ENCODE results near the gene LDLRAD4.

LDLRAD4 gene

DNA sequence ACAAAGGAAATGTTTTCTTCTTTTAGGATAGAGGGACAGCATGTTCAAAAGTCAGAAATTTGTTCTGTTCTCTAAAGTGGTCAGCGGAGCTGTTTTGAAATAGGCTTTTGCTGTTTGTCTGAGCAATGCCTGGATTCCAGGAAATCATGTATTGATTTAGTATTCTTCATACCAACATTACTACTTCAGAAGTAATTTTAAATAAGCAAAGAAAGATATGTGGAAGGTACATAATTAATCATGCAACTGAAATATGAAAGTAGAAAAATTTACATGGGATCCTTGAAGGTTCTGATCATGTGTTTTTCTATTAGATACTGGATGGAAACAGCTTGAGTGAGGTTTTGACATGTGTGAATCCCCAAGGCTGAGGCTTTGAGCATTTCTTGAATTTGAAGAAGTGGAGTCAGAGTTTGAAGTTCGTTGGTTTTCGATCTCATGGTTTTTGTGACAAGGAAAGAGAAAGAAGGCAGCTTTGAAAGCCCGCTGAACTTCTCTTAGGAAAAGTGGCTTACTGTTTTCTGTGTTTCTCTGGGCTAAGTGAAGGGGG, 220.0 kb downstream of the LDLRAD4 start:
- TF ChIP-seq, protein P1, sequence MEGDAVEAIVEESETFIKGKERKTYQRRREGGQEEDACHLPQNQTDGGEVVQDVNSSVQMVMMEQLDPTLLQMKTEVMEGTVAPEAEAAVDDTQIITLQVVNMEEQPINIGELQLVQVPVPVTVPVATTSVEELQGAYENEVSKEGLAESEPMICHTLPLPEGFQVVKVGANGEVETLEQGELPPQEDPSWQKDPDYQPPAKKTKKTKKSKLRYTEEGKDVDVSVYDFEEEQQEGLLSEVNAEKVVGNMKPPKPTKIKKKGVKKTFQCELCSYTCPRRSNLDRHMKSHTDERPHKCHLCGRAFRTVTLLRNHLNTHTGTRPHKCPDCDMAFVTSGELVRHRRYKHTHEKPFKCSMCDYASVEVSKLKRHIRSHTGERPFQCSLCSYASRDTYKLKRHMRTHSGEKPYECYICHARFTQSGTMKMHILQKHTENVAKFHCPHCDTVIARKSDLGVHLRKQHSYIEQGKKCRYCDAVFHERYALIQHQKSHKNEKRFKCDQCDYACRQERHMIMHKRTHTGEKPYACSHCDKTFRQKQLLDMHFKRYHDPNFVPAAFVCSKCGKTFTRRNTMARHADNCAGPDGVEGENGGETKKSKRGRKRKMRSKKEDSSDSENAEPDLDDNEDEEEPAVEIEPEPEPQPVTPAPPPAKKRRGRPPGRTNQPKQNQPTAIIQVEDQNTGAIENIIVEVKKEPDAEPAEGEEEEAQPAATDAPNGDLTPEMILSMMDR (IDR thresholded peaks at IDR 0.05; ENCODE audit: low read depth, low read length) = no peak
- DNase-seq (ENCODE audit: extremely low read depth, low read depth) = no peak

DNA sequence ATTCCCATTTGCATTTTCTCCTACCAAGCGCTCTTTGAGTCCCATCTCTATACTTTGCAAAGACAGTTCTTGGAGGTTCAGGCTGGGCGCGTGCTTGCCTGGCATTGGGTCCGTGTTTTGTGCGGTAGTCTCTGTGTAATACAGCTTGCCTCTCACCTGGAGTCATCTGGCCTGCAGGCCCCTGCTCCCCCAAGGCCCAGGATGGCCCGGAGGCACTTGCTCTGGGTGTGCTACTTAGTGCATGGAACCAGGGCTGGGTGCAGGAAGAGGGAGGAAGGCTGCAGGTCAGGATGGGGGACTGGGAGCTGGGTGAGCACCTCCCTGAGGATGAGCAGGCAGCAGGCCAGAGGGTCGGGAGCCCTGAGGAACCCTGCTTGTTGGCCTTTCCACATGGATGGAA, 220.9 kb downstream of the LDLRAD4 start:
- TF ChIP-seq, protein P1 (IDR thresholded peaks at IDR 0.05; ENCODE audit: low read depth, low read length) = no peak

DNA sequence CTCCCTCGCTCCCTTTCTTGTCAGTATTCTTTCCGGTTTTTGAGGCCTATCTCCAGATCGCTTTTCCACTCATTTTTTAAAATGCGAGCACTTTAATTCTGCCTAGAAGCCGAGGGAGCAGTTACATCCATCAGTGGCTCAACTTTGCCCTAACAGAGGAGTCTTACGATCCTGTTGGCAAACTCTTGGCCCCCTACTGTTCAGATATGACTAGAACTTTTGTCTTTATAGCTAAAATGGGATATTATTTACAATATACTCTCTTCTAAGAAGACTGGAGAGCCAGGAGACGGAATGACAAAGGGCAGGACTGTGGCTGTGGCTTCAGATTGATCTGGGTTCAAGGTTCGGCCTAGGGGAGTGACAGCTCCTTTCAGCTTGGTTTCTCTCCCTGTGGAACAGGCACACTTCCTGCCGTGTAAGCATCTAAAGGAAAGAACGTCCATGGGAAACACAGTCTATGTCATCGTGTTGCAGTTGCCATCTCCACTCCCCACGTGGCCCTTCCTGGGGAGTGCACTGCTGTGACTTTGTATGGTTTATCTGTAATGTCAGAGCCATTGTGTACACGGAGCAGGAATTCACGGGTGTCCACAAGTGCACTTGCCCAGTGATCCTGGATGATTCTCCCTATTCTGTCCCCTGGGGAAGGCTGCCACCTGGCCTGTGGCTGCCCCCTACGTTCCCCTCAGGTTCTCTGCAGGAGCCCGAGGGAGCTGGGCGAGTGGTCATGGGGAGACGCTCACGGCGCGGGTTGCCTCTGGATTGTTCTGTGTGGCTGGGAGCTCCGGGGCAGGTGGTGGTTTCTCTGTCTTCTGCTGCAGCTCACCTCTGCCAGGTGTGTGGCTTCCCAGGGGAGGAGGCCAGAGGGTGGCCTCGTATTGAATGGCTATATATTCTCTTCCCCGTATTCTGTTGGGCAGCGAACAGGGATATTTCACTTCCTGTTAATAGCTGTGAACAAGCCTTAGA, 222.0 kb downstream of the LDLRAD4 start:
- TF ChIP-seq, protein P1 (IDR thresholded peaks at IDR 0.05; ENCODE audit: low read depth, low read length) = no peak
- DNase-seq (ENCODE audit: extremely low read depth, low read depth) = no peak

More for the DNA sequence above, 220.9 kb downstream of the LDLRAD4 start:
- no peak for DNase-seq (ENCODE audit: extremely low read depth, low read depth)

DNA sequence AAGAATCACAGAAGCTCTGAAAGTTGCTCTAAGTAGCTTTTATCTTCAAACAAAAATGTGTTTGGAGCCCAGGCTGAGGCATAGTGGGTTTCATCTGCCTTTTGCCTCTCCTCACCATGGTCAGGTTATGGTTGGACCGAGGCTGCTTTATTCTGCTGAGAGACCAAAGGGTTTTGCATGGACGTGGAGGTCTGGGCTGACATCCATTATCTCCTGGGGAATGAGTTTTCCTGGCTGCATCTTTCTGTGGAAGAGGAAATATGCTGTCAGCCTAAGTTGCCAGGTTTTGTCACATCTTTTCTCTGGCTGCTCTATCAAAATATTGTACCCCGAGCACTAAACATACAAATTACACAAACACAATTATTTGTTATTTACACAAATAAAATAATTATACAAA, 223.2 kb downstream of the LDLRAD4 start:
- TF ChIP-seq, protein P1 (IDR thresholded peaks at IDR 0.05; ENCODE audit: low read depth, low read length) = no peak
- DNase-seq (ENCODE audit: extremely low read depth, low read depth) = no peak

DNA sequence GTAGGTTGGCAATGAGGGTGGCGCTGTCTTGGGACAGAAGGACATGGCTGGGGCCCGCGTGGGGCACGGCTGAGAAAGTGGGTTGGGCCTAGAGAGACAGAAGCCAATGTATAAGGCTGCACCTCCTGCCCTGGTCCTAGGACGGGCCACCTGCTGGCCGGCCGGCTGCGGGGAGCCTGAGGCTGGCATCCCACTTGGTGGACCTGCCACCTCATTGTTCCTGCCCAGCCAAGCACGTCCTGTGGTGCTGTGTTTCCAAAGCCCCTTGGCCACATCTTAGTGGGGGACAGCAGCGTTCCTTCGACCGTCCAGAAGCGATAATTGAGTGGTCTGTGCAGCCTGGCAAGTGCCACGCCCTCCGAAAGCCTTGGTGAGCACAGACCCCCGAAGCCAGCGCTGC, 223.9 kb downstream of the LDLRAD4 start:
- TF ChIP-seq, protein P1 (IDR thresholded peaks at IDR 0.05; ENCODE audit: low read depth, low read length) = no peak
- no peak for DNase-seq (ENCODE audit: extremely low read depth, low read depth)

DNA sequence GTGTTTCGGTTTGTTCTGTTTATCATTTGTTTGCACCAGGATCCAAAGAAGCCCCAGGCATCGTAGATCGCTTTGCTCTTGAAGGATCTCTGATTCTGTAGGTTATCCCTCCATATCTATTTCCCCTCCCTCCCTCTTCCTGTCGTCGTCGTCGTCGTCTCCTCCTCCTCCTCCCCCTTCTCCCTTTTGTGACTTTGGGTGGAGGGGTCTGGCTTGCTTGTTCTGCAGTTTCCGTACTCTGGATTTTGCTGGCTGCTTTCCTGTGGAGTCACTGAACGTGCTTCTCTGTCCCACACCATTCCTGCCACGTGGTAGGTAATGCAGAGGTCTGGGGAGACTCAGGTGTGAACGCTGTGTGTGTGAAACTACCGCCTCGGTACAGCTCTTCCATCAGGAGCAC, 225.0 kb downstream of the LDLRAD4 start:
- DNase-seq (ENCODE audit: extremely low read depth, low read depth) = no peak
- TF ChIP-seq, protein P1 (IDR thresholded peaks at IDR 0.05; ENCODE audit: low read depth, low read length) = no peak
